H9 (cell line): ENCODE measurements around the gene RCAN1. TPM values are rescaled to one million over a fixed set of nuclear protein-coding genes. Genes with fewer than 3 reads are reported as not detected.

Experiments
- DNase-seq: peaks from one replicate; pipeline ENCODE4 v3.0.0-alpha.2; 2017
- H2AFZ ChIP-seq: one replicate; pipeline ENCODE4 v1.6.1; 2013; ENCODE audit warnings: mild to moderate bottlenecking, low read length, control low read depth, moderate library complexity
- H2AK5ac ChIP-seq: 2 replicates; pipeline ENCODE4 v1.6.1; 2013; ENCODE audit warnings: low read length, control low read depth, mixed read lengths; ENCODE audit not compliant: insufficient read length
- H2BK120ac ChIP-seq: one replicate; pipeline ENCODE4 v1.6.1; 2013; ENCODE audit warnings: low read depth, mild to moderate bottlenecking, low read length, control low read depth, inconsistent platforms; ENCODE audit not compliant: poor library complexity, severe bottlenecking
- H2BK12ac ChIP-seq: 2 replicates; pipeline ENCODE4 v1.6.1; 2013; ENCODE audit warnings: low read length, control low read depth, mixed read lengths, low read depth; ENCODE audit not compliant: insufficient read length
- H2BK15ac ChIP-seq: 2 replicates; pipeline ENCODE4 v1.6.1; 2013; ENCODE audit warnings: low read depth, low read length, control low read depth
- H2BK20ac ChIP-seq: one replicate; pipeline ENCODE4 v1.6.1; 2013; ENCODE audit warnings: low read depth, mild to moderate bottlenecking, low read length, control low read depth, inconsistent platforms; ENCODE audit not compliant: poor library complexity, severe bottlenecking
- H2BK5ac ChIP-seq: 2 replicates; pipeline ENCODE4 v1.6.1; 2013; ENCODE audit warnings: low read length, control low read depth, mixed read lengths; ENCODE audit not compliant: insufficient read length
- H3K14ac ChIP-seq: 2 replicates; pipeline ENCODE4 v1.6.1; 2013; ENCODE audit warnings: low read length, control low read depth; ENCODE audit not compliant: insufficient read depth
- H3K18ac ChIP-seq: 2 replicates; pipeline ENCODE4 v1.6.1; 2013; ENCODE audit warnings: low read depth, mild to moderate bottlenecking, mixed read lengths, low read length, control low read depth; ENCODE audit not compliant: insufficient read length
- H3K23ac ChIP-seq: 2 replicates; pipeline ENCODE4 v1.6.1; 2013; ENCODE audit warnings: low read length, control low read depth, mixed read lengths, low read depth; ENCODE audit not compliant: insufficient read length
- H3K23me2 ChIP-seq: 2 replicates; pipeline ENCODE4 v1.6.1; 2013; ENCODE audit warnings: low read depth, mild to moderate bottlenecking, mixed read lengths, low read length, control low read depth; ENCODE audit not compliant: insufficient read length, poor library complexity, severe bottlenecking
- H3K27ac ChIP-seq: 2 replicates; pipeline ENCODE4 v1.5.1; 2013; ENCODE audit warnings: low read length, control low read depth, mixed read lengths, low read depth; ENCODE audit not compliant: insufficient read length
- H3K27me3 ChIP-seq: 2 replicates; pipeline ENCODE4 v1.6.1; 2013; ENCODE audit warnings: low read length, control low read depth, inconsistent platforms; ENCODE audit not compliant: insufficient read depth
- H3K4ac ChIP-seq: 2 replicates; pipeline ENCODE4 v1.6.1; 2013; ENCODE audit warnings: low read depth, mild to moderate bottlenecking, control low read depth, inconsistent platforms, low read length, moderate library complexity
- H3K4me1 ChIP-seq: 2 replicates; pipeline ENCODE4 v1.6.1; 2013; ENCODE audit warnings: low read length, control low read depth, inconsistent platforms; ENCODE audit not compliant: insufficient read depth
- H3K4me2 ChIP-seq: 2 replicates; pipeline ENCODE4 v1.6.1; 2013; ENCODE audit warnings: low read length, control low read depth, mixed read lengths; ENCODE audit not compliant: insufficient read length, insufficient read depth
- H3K56ac ChIP-seq: 2 replicates; pipeline ENCODE4 v1.6.1; 2013; ENCODE audit warnings: low read depth, mild to moderate bottlenecking, mixed read lengths, low read length, control low read depth; ENCODE audit not compliant: insufficient read length
- H3K79me1 ChIP-seq: 2 replicates; pipeline ENCODE4 v1.6.1; 2013; ENCODE audit warnings: low read depth, mild to moderate bottlenecking, moderate library complexity, low read length, control low read depth, inconsistent platforms; ENCODE audit not compliant: insufficient read depth, poor library complexity, severe bottlenecking
- H3K79me2 ChIP-seq: 2 replicates; pipeline ENCODE4 v1.6.1; 2013; ENCODE audit warnings: low read length, control low read depth, inconsistent platforms; ENCODE audit not compliant: insufficient read depth
- H3K9ac ChIP-seq: 2 replicates; pipeline ENCODE4 v1.6.1; 2013; ENCODE audit warnings: low read length, control low read depth, mixed read lengths; ENCODE audit not compliant: insufficient read length; ENCODE audit errors: extremely low read depth
- H3K9me3 ChIP-seq: one replicate; pipeline ENCODE4 v1.6.1; 2013; ENCODE audit warnings: low read depth, low read length, inconsistent platforms; ENCODE audit not compliant: control insufficient read depth
- H3T11ph ChIP-seq: one replicate; pipeline ENCODE4 v1.6.1; 2013; ENCODE audit warnings: mild to moderate bottlenecking, low read length, control low read depth, inconsistent platforms
- H4K20me1 ChIP-seq: one replicate; pipeline ENCODE4 v1.6.1; 2013; ENCODE audit not compliant: control insufficient read depth, insufficient read length, insufficient read depth
- H4K5ac ChIP-seq: 2 replicates; pipeline ENCODE4 v1.6.1; 2013; ENCODE audit warnings: low read depth, mild to moderate bottlenecking, mixed read lengths, low read length, control low read depth; ENCODE audit not compliant: insufficient read length
- H4K8ac ChIP-seq: replicated peaks from 2 replicates; pipeline ENCODE4 v1.6.1; 2013; ENCODE audit warnings: low read length, control low read depth, mixed read lengths, low read depth; ENCODE audit not compliant: insufficient read length
- H4K91ac ChIP-seq: 2 replicates; pipeline ENCODE4 v1.6.1; 2013; ENCODE audit warnings: low read depth, mild to moderate bottlenecking, moderate library complexity, mixed read lengths, low read length, control low read depth; ENCODE audit not compliant: insufficient read length
- H3K27ac Mint-ChIP-seq, 3 experiments: 2 replicates in 2 of 3; 3 replicates in 1 of 3; pipeline ENCODE4 v1.8.0; 2020 to 2021; ENCODE audit warnings: mixed read lengths in 3 of 3, mild to moderate bottlenecking in 1 of 3, moderate library complexity in 1 of 3
- H3K27me3 Mint-ChIP-seq: 2 replicates; pipeline ENCODE4 v1.8.0; 2021; ENCODE audit warnings: low read depth, mild to moderate bottlenecking, moderate library complexity, mixed read lengths
- H3K36me3 Mint-ChIP-seq, 3 experiments: 2 replicates in 2 of 3; 3 replicates in 1 of 3; pipeline ENCODE4 v1.8.0; 2020 to 2021; ENCODE audit warnings: low read depth in 3 of 3, mixed read lengths in 3 of 3; ENCODE audit not compliant: insufficient read depth in 1 of 3
- H3K4me1 Mint-ChIP-seq, 2 experiments: 2 replicates each; pipeline ENCODE4 v1.8.0; 2020; ENCODE audit warnings: mixed read lengths in 2 of 2
- H3K4me3 Mint-ChIP-seq, 2 experiments: 2 replicates in 1 of 2; 3 replicates in 1 of 2; pipeline ENCODE4 v1.8.0; 2020 to 2021; ENCODE audit warnings: mild to moderate bottlenecking in 2 of 2, mixed read lengths in 2 of 2, moderate library complexity in 1 of 2
- H3K9me3 Mint-ChIP-seq, 2 experiments: 2 replicates in 1 of 2; 3 replicates in 1 of 2; pipeline ENCODE4 v1.8.0; 2020; ENCODE audit warnings: mild to moderate bottlenecking in 2 of 2, mixed read lengths in 2 of 2, moderate library complexity in 1 of 2
- WGBS: extraction: QIAGEN DNeasy Blood & Tissue Kit; methylation state at CpG from one replicate; pipeline ENCODE4 v1.1.7; 2013; ENCODE audit warnings: missing lambda C conversion rate, low lambda C conversion rate, mixed read lengths; ENCODE audit not compliant: insufficient read length; ENCODE audit errors: extremely low coverage; 5-methylcytosine and 5-hydroxymethylcytosine counted together
- total RNA-seq: library from RNA; stranded (reverse); gene quantifications from 2 replicates; pipeline ENCODE4 v1.2.1, GENCODE V29; 2021
- TF ChIP-seq, protein P1 (sequence below): fragments of 200-600 bp; sonication (generic); conservative IDR thresholded peaks from 3 replicates; pipeline ENCODE4 v1.8.0; 2021; ENCODE audit warnings: antibody characterized with exemption, mild to moderate bottlenecking

The RCAN1 gene
- total RNA-seq, 1 experiment from 2014 or later, result 7.0 TPM

DNA sequence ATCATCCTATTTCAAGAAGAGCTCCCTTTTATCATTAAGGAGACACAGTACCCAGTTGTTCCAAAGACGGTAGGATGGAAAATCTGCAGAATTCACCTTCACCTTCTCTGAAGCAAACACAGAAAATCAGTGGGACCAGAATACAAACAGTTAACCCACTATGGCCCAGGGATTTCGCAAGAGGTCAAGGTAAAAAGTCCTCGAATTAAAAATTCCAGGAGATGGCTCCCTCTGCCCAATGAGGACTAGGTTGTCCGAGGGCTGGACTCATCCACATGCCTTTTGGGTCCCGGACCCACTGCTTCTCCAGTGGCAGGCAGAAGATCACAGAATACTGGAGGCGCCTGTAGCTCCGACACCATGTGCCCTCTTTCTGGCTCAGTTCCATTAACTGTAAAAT is 42.9 kb downstream of the RCAN1 start:
- peaks cover 2 to 3% of the 10 kb centered on the region in 2 experiments; a peak in 4 of 5 replicates for H3K9me3 Mint-ChIP-seq
- Histone ChIP-seq H3K23me2 (no peaks in the 10 kb centered on the region), H3K27ac (no peak overlapping the region), H3T11ph (no peak overlapping the region), H4K91ac (no peak overlapping the region), H2AK5ac (no peak overlapping the region), H3K18ac (no peak overlapping the region), H2AFZ (no peak overlapping the region), H3K56ac (no peak overlapping the region), H2BK12ac (no peak overlapping the region), H3K14ac (no peak overlapping the region), H4K5ac (no peak overlapping the region), H2BK5ac (no peak overlapping the region), H2BK15ac (no peak overlapping the region), H3K4me2 (no peak overlapping the region), H3K23ac (no peak overlapping the region), H4K8ac (no peak overlapping the region), H3K79me2 (no peaks in the 10 kb centered on the region; the same call in 1 of the 2 replicates), H3K9ac (no peak overlapping the region), H2BK120ac (no peak overlapping the region), H3K27me3 (no peaks in the 10 kb centered on the region), H3K4me1 (no peaks in the 10 kb centered on the region), H3K79me1 (no peaks in the 10 kb centered on the region), H3K4ac (no peak overlapping the region), H2BK20ac (no peak overlapping the region), H3K9me3 (no peaks in the 10 kb centered on the region), H4K20me1 (no peaks in the 10 kb centered on the region)
- H3K36me3 Mint-ChIP-seq, result peaks cover 0 to 4% (median 2%) of the 10 kb centered on the region in 3 experiments; a peak in 2 of 7 replicates
- H3K27ac Mint-ChIP-seq, result no peak overlapping the region
- no CpG with 5 or more reads among the region's 7 CpGs for WGBS
- H3K4me3 Mint-ChIP-seq, result no peak overlapping the region
- no peak for DNase-seq
- H3K27me3 Mint-ChIP-seq, result no peaks in the 10 kb centered on the region
- H3K4me1 Mint-ChIP-seq, result peaks cover 10 to 12% of the 10 kb centered on the region in 2 experiments
- TF ChIP-seq, protein P1, sequence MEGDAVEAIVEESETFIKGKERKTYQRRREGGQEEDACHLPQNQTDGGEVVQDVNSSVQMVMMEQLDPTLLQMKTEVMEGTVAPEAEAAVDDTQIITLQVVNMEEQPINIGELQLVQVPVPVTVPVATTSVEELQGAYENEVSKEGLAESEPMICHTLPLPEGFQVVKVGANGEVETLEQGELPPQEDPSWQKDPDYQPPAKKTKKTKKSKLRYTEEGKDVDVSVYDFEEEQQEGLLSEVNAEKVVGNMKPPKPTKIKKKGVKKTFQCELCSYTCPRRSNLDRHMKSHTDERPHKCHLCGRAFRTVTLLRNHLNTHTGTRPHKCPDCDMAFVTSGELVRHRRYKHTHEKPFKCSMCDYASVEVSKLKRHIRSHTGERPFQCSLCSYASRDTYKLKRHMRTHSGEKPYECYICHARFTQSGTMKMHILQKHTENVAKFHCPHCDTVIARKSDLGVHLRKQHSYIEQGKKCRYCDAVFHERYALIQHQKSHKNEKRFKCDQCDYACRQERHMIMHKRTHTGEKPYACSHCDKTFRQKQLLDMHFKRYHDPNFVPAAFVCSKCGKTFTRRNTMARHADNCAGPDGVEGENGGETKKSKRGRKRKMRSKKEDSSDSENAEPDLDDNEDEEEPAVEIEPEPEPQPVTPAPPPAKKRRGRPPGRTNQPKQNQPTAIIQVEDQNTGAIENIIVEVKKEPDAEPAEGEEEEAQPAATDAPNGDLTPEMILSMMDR, result no peak
